ENCODE results near the gene RRP1.

RRP1 gene

GRCh38 chr21:43786807-43787440, 2.5 kb upstream of the RRP1 start:
- Histone ChIP-seq H3K4me1 (ENCODE audit: low read depth, poor library complexity, severe bottlenecking) (peaks cover 38% of the 10 kb centered on the region), H3K27me3 (ENCODE audit: insufficient read depth, low read depth) (no peaks in the 10 kb centered on the region; the same call in 1 of the 2 replicates), H3K9ac (no peak overlapping the region), H3K27ac (no peak overlapping the region), H4K20me1 (ENCODE audit: insufficient read depth) (peaks cover 6% of the 10 kb centered on the region; the same call in 1 of the 2 replicates), H2AFZ (ENCODE audit: low read depth) (no peak overlapping the region), H3K36me3 (ENCODE audit: insufficient read depth) (peaks cover 5% of the 10 kb centered on the region; the same call in 1 of the 2 replicates), H3K4me3 (IDR thresholded peaks at IDR 0.05; ENCODE audit: insufficient read depth, low read depth, low read length) (no peak overlapping the region), H3K4me2 (no peak overlapping the region), H3K79me2 (ENCODE audit: insufficient read depth, low read depth) (peaks cover 25% of the 10 kb centered on the region)
- no peak for TF ChIP-seq CTCF (conservative IDR thresholded peaks at IDR 0.05; ENCODE audit: low read depth, low read length)

GRCh38 chr21:43790010-43790524, 690 bp downstream of the RRP1 start:
- Histone ChIP-seq H3K9ac (peak overlapping the region; percentile 83), H2AFZ (ENCODE audit: low read depth) (peak overlapping the region; percentile 52; the same call in 1 of the 2 replicates), H3K4me1 (ENCODE audit: low read depth, poor library complexity, severe bottlenecking) (peaks cover 20% of the 10 kb centered on the region), H3K4me2 (peak overlapping the region; percentile 74), H3K27ac (peak overlapping the region; percentile 42), H3K36me3 (ENCODE audit: insufficient read depth) (peaks cover 11% of the 10 kb centered on the region; the same call in 1 of the 2 replicates), H4K20me1 (ENCODE audit: insufficient read depth) (peaks cover 6% of the 10 kb centered on the region; the same call in 1 of the 2 replicates), H3K4me3 (IDR thresholded peaks at IDR 0.05; ENCODE audit: insufficient read depth, low read depth, low read length) (peak overlapping the region; percentile 50), H3K79me2 (ENCODE audit: insufficient read depth, low read depth) (peaks cover 50% of the 10 kb centered on the region), H3K27me3 (ENCODE audit: insufficient read depth, low read depth) (no peaks in the 10 kb centered on the region; the same call in 1 of the 2 replicates)
- TF ChIP-seq CTCF (conservative IDR thresholded peaks at IDR 0.05; ENCODE audit: low read depth, low read length), result no peak

GRCh38 chr21:43792406-43792805, 3.0 kb downstream of the RRP1 start:
- H3K9ac ChIP-seq, result no peak overlapping the region
- H3K4me3 ChIP-seq (IDR thresholded peaks at IDR 0.05; ENCODE audit: insufficient read depth, low read depth, low read length), result no peak overlapping the region
- no peak for TF ChIP-seq CTCF (conservative IDR thresholded peaks at IDR 0.05; ENCODE audit: low read depth, low read length)
- no peaks in the 10 kb centered on the region for H3K27me3 ChIP-seq (ENCODE audit: insufficient read depth, low read depth)
- no peak overlapping the region for H3K27ac ChIP-seq
- peaks cover 26% of the 10 kb centered on the region; the same call in 1 of the 2 replicates for H3K36me3 ChIP-seq (ENCODE audit: insufficient read depth)
- peaks cover 6% of the 10 kb centered on the region; the same call in 1 of the 2 replicates for H4K20me1 ChIP-seq (ENCODE audit: insufficient read depth)
- no peak overlapping the region for H3K4me2 ChIP-seq
- peaks cover 50% of the 10 kb centered on the region for H3K79me2 ChIP-seq (ENCODE audit: insufficient read depth, low read depth)
- H2AFZ ChIP-seq (ENCODE audit: low read depth), result no peak overlapping the region
- H3K4me1 ChIP-seq (ENCODE audit: low read depth, poor library complexity, severe bottlenecking), result peaks cover 20% of the 10 kb centered on the region

GRCh38 chr21:43793243-43793642, 3.9 kb downstream of the RRP1 start:
- peaks cover 31% of the 10 kb centered on the region; the same call in 1 of the 2 replicates for H3K36me3 ChIP-seq (ENCODE audit: insufficient read depth)
- H3K27ac ChIP-seq, result no peak overlapping the region
- peaks cover 20% of the 10 kb centered on the region for H3K4me1 ChIP-seq (ENCODE audit: low read depth, poor library complexity, severe bottlenecking)
- H3K27me3 ChIP-seq (ENCODE audit: insufficient read depth, low read depth), result no peaks in the 10 kb centered on the region
- H3K79me2 ChIP-seq (ENCODE audit: insufficient read depth, low read depth), result peaks cover 50% of the 10 kb centered on the region
- no peak overlapping the region for H3K9ac ChIP-seq
- no peak overlapping the region for H2AFZ ChIP-seq (ENCODE audit: low read depth)
- TF ChIP-seq CTCF (conservative IDR thresholded peaks at IDR 0.05; ENCODE audit: low read depth, low read length), result no peak
- H3K4me3 ChIP-seq (IDR thresholded peaks at IDR 0.05; ENCODE audit: insufficient read depth, low read depth, low read length), result no peak overlapping the region
- H3K4me2 ChIP-seq, result no peak overlapping the region
- peaks cover 6% of the 10 kb centered on the region; the same call in 1 of the 2 replicates for H4K20me1 ChIP-seq (ENCODE audit: insufficient read depth)

Measured in KMS-11 (cell line).